Erythroblast (primary cell): ENCODE data around the gene C20orf96.
A peak's percentile ranks its signal among the peaks of the same experiment; 100 is the strongest.
"Not testable (repeated sequence)": the region's sequence is repeated elsewhere in the genome, so short reads cannot be mapped to it uniquely, and the experiment has no call there.

Experiments used
- DNase-seq, 2 experiments: peaks; one replicate each; lab custom pipeline; 2025; lab: John Stamatoyannopoulos, UW
- GATA1 ChIP-seq: IDR thresholded peaks from 2 replicates; pipeline ENCODE4 v1.6.1; 2011; ENCODE audit warnings: low read depth, mild to moderate bottlenecking, control low read depth, low read length, moderate library complexity
- POLR2A ChIP-seq: IDR thresholded peaks from 2 replicates; pipeline ENCODE4 v1.6.1; 2011; ENCODE audit warnings: mild to moderate bottlenecking, low read length

C20orf96 gene

DNA sequence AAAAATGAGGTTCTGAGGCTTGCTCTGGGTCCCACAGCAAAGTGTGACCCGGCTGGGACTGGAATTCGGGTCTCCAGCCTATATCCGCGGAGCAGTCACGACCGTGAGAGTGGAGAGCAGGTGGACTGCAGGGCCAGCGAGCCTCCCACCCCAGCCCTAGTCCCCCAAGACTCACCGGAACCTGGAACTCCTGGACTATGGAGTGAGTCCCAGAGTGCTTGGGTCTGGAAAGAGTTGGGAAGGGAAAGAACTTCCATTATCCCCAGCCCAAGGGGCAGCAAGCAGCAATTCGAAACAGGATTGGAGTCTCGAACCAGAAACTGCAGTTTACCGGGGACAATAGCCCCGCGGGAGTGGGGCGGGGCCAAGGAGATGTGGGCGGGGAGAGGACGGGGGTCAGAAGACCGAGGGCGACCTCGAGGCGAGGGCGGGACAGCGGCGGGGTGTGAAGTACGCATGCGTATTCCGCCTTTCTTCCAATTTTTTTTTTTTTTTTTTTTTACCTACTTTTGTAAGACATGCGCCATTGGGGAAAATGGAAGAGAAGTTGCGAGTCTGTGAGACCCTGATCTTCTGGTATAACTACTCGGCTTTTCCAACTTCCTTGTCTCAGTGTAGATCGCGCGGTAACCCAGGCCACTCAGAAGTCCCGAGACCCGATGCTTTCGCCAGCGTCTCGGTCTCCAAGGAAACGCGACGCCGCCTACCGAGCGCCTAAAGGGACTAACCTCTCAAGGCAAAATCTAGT, at the start of gene C20orf96:
TSS of gene C20orf96 (minus strand) at position 667 of the 748 bp plus-strand sequence. CDS start at position 527, 140 bp downstream.
- TF ChIP-seq GATA1 (no peak), POLR2A (peak; percentile 14)
- peak; percentile 95 for DNase-seq

DNA sequence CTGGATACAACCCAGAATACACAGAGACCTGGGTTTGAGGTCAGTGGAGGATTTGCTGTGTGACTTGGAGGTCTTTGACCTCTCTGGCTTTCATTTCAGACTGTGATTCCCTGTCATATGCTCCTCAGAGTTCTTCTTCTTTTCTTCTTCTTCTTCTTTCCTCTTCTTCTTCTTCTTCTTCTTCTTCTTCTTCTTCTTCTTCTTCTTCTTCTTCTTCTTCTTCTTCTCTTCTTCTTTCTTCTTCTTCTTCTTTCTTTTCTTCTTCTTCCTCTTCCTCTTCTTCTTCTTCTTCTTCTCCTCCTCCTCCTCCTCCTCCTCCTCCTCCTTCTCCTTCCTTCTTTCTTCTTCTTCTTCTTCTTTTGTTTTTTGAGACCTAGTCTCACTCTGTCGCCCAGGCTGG, 45.5 kb upstream of the C20orf96 start:
- not testable (repeated sequence) for DNase-seq

DNA sequence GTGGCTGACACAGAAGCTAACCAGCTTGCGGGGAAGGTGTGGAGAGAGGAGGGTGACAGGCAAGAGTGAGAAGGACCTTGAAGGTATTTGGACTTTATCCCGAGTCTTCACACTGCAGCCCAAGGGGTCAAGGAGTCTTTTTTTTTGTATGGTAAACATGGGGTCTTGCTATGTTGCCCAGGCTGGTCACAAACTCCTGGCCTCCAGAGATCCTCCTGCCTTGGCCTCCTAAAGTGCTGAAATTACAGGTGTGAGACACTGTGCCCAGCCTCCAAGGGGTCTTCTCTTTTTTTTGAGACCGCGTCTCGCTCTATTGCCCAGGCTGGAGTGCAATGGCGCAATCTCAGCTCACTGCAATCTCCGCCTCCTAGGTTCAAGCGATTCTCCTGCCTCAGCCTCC, 44.0 kb upstream of the C20orf96 start:
- no peak for DNase-seq

DNA sequence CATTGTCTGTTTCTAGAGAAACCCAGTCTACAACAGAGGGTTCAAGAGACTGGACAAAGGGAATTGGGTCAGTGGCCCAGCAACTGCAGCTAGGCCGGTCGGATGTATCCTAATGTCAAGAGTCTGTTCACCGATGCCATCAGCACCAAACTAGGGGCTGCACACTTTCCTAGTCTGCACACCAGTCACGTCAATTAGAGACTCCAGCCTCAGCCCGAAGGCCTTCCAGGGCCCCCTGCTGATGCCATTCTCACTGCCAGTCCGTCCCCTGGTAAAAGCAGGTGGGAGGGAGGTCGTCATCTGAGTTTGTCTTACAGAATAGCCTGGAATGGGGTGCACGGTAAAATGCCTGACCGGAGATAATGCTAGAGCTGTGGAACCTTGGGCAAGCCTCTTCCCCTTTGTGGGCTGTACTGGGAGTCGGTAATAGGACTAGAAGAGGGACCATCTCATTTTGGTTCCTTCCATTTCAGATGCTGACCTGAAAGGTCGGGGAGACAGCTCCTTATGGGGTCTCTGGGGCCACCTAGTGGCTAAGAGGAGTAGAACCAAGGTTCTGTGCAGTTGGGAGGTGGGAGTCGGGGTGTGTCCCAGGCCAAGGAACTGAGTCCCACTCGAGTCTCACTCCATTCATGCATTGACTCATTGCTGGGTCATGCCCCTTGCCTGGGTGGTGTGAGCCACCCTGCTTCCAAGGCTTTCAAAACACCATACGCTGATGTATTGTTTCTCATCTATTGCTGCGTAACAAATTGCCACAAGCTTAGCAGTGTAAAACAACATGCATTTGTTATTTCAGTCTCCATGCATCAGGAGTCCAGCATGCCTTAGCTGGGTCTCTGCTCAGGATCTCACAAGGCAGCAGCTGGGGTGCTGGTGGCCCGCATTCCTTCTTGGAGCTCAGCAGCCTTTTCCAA, 39.9 kb upstream of the C20orf96 start:
- TF ChIP-seq GATA1, result no peak
- TF ChIP-seq POLR2A, result no peak
- peak; percentile 77 to 80 for DNase-seq

More for the DNA sequence above, 44.0 kb upstream of the C20orf96 start:
- TF ChIP-seq GATA1 (no peak), POLR2A (no peak)

DNA sequence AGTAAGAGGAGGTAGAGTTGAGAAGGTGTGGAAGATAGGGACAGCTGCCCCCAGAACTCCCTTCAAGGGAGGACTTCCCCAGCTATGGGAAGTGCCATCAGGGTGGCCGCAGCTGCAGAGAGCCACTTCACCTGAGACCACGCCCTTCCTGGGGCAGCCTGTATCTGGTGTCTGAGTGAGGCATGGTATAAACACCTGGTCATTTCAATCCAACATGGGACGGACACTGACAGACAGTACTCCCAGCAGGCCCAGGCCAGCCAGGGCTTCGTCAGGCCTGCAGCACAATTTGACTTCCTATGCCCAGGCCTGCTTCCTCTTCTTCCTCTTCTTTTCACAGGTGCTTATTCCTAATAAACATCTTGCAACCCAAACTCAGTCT, 39.3 kb upstream of the C20orf96 start:
- TF ChIP-seq GATA1, result no peak
- no peak for TF ChIP-seq POLR2A

DNA sequence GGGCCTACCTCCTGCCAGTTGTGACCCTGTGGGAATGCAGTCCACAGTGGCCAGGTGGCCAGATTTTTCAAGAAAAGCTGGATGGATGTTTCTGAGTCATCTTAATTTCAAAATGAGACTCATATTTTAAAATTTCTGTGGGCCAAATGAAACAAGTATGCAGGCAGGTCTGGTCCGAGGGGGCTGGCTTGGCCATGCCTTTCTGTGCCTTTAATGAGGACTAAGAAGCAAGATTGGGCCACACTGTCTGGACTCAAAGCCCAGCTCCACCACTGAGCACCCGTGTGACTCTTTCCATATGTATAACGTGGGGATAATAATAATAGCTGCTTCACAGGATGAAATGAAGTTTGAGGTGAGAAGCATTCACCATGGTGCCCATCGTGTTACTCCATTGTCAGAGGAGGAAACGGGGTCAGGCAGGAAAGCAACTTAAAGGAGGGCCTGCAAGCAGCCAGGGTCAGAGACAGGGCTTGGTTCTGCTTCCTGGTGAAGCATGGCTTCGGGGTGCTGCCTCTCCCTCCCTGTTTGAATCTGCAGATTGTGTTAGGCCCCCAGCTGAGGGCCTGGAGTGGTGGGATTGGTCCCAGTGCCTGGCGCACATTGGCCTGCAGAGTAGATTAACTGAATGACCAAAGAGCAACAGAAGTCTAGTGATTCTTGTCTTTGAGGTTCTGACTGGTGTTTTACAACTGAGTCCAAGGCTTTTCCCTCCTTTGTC, 38.6 kb upstream of the C20orf96 start:
- TF ChIP-seq POLR2A, result peak; percentile 20
- no peak for TF ChIP-seq GATA1

More for the DNA sequence above, 39.3 kb upstream of the C20orf96 start:
- DNase-seq, result no peak

GRCh38 chr20:328027-328974, 37.8 kb upstream of the C20orf96 start:
- TF ChIP-seq GATA1, result no peak
- TF ChIP-seq POLR2A, result no peak
- DNase-seq, result no peak

More for the DNA sequence above, 38.6 kb upstream of the C20orf96 start:
- no peak for DNase-seq

GRCh38 chr20:327186-328026, 36.9 kb upstream of the C20orf96 start:
- TF ChIP-seq POLR2A (peak; percentile 2), GATA1 (no peak)

GRCh38 chr20:326645-327185, 36.2 kb upstream of the C20orf96 start:
- no peak for TF ChIP-seq GATA1
- TF ChIP-seq POLR2A, result peak; percentile 28
- DNase-seq, result peak; percentile 64 to 69

More at GRCh38 chr20:327186-328026, 36.9 kb upstream of the C20orf96 start:
- peak; percentile 81 to 88 for DNase-seq

DNA sequence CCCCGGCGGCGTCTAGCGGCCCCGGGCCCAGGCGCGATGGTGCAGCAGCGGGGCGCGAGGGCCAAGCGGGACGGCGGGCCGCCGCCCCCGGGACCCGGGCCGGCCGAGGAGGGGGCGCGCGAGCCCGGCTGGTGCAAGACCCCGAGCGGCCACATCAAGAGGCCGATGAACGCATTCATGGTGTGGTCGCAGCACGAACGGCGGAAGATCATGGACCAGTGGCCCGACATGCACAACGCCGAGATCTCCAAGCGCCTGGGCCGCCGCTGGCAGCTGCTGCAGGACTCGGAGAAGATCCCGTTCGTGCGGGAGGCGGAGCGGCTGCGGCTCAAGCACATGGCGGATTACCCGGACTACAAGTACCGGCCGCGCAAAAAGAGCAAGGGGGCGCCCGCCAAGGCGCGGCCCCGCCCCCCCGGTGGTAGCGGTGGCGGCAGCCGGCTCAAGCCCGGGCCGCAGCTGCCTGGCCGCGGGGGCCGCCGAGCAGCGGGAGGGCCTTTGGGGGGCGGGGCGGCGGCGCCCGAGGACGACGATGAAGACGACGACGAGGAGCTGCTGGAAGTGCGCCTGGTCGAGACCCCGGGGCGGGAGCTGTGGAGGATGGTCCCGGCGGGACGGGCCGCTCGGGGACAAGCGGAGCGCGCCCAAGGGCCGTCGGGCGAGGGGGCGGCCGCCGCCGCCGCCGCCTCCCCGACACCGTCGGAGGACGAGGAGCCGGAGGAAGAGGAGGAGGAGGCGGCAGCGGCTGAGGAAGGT, 35.5 kb upstream of the C20orf96 start:
- no peak for TF ChIP-seq POLR2A
- TF ChIP-seq GATA1, result no peak
- DNase-seq, result peak; percentile 71 to 73
